IMR-90 (cell line): ENCODE data around the gene IL1RAPL1. TPM values are rescaled to one million over a fixed set of nuclear protein-coding genes. Genes with fewer than 3 reads are reported as not detected.

ENCODE experiments used
- ATAC-seq: fragments of 200-7000 bp; cut with Tn5 transposase; 2 replicates; pipeline ENCODE4 v1.9.1; 2020; ENCODE audit warnings: low read depth, mild to moderate bottlenecking, moderate library complexity
- BruUV-seq: library from RNA; stranded (reverse); fragments of 400-500 nt; replicated peaks from 2 replicates; lab custom pipeline; 2021; lab: Mats Ljungman, UMichigan
- CTCF ChIA-PET: fragments of 300-600 bp; formaldehyde crosslinking; extraction: SDS; loops from one replicate; lab custom pipeline; 2021; ENCODE audit warnings: antibody characterized with exemption; lab: Yijun Ruan, JAX
- POLR2A ChIA-PET: fragments of 300-600 bp; sonication (Branson Sonifier 250); formaldehyde crosslinking; loops from one replicate; lab custom pipeline; 2022; ENCODE audit warnings: antibody characterized with exemption; ENCODE audit not compliant: unreplicated experiment; lab: Charles Lee
- DNase-seq: peaks from one replicate; pipeline ENCODE4 v3.0.0; 2013
- H2AFZ ChIP-seq: replicated peaks from 2 replicates; pipeline ENCODE3; 2013; ENCODE audit warnings: low read length, mild to moderate bottlenecking; ENCODE audit not compliant: poor library complexity
- H2AK5ac ChIP-seq: 2 replicates; pipeline ENCODE4 v1.6.1; 2013; ENCODE audit warnings: low read depth, low read length, inconsistent platforms
- H2AK9ac ChIP-seq: replicated peaks from 2 replicates; pipeline ENCODE3; 2013; ENCODE audit warnings: mild to moderate bottlenecking, low read depth, low read length, moderate library complexity; ENCODE audit not compliant: poor library complexity
- H2BK120ac ChIP-seq: 2 replicates; pipeline ENCODE4 v1.6.1; 2013; ENCODE audit warnings: low read depth, low read length, inconsistent platforms
- H2BK15ac ChIP-seq: 3 replicates; pipeline ENCODE4 v1.6.1; 2013; ENCODE audit warnings: low read depth, low read length, inconsistent platforms
- H2BK20ac ChIP-seq: 2 replicates; pipeline ENCODE4 v1.6.1; 2013; ENCODE audit warnings: low read depth, mild to moderate bottlenecking, inconsistent platforms, low read length, moderate library complexity
- H2BK5ac ChIP-seq: 2 replicates; pipeline ENCODE4 v1.6.1; 2013; ENCODE audit warnings: mild to moderate bottlenecking, low read depth, low read length, inconsistent platforms; ENCODE audit not compliant: poor library complexity, severe bottlenecking
- H3K14ac ChIP-seq: replicated peaks from 2 replicates; pipeline ENCODE4 v1.6.1; 2013; ENCODE audit warnings: low read depth, low read length, inconsistent platforms
- H3K18ac ChIP-seq: 2 replicates; pipeline ENCODE4 v1.6.1; 2013; ENCODE audit warnings: low read depth, low read length, control low read depth
- H3K23ac ChIP-seq: 2 replicates; pipeline ENCODE4 v1.6.1; 2013; ENCODE audit warnings: low read depth, low read length, inconsistent platforms
- H3K27ac ChIP-seq: 2 replicates; pipeline ENCODE4 v1.5.1; 2013; ENCODE audit warnings: mild to moderate bottlenecking, control low read depth, low read length; ENCODE audit not compliant: insufficient read depth
- H3K27me3 ChIP-seq: 2 replicates; pipeline ENCODE4 v1.6.1; 2013; ENCODE audit warnings: low read length; ENCODE audit not compliant: control insufficient read depth, insufficient read depth
- H3K36me3 ChIP-seq: 2 replicates; pipeline ENCODE4 v1.6.1; 2013; ENCODE audit warnings: low read length, mixed read lengths; ENCODE audit not compliant: control insufficient read depth, insufficient read depth
- H3K4ac ChIP-seq: 2 replicates; pipeline ENCODE4 v1.6.1; 2013; ENCODE audit warnings: low read depth, low read length, inconsistent platforms
- H3K4me1 ChIP-seq: 2 replicates; pipeline ENCODE4 v1.6.1; 2013; ENCODE audit warnings: low read length, mixed read lengths; ENCODE audit not compliant: control insufficient read depth, insufficient read depth
- H3K4me2 ChIP-seq: 2 replicates; pipeline ENCODE4 v1.6.1; 2013; ENCODE audit warnings: low read depth, mild to moderate bottlenecking, control low read depth, low read length, moderate library complexity
- H3K4me3 ChIP-seq: 2 replicates; pipeline ENCODE4 v1.5.1; 2013; ENCODE audit warnings: low read depth, mild to moderate bottlenecking, control low read depth, low read length, moderate library complexity; ENCODE audit not compliant: insufficient read depth
- H3K56ac ChIP-seq: 2 replicates; pipeline ENCODE4 v1.6.1; 2013; ENCODE audit warnings: low read length, inconsistent platforms; ENCODE audit not compliant: insufficient read depth; ENCODE audit errors: extremely low read depth
- H3K79me1 ChIP-seq, 2 experiments: 2 replicates each; pipeline ENCODE4 v1.6.1; 2013; ENCODE audit warnings: low read length in 2 of 2, inconsistent platforms in 1 of 2, low read depth in 1 of 2
- H3K9ac ChIP-seq: 2 replicates; pipeline ENCODE4 v1.6.1; 2013; ENCODE audit warnings: low read depth, low read length, control low read depth
- H3K9me1 ChIP-seq: 2 replicates; pipeline ENCODE4 v1.6.1; 2013; ENCODE audit warnings: low read length, inconsistent platforms; ENCODE audit not compliant: insufficient read depth
- H3K9me3 ChIP-seq: 2 replicates; pipeline ENCODE4 v1.6.1; 2013; ENCODE audit warnings: low read length; ENCODE audit not compliant: control insufficient read depth, insufficient read depth
- H4K20me1 ChIP-seq: 2 replicates; pipeline ENCODE4 v1.6.1; 2013; ENCODE audit warnings: low read length, inconsistent platforms; ENCODE audit not compliant: insufficient read depth
- H4K5ac ChIP-seq: 2 replicates; pipeline ENCODE4 v1.6.1; 2013; ENCODE audit warnings: mild to moderate bottlenecking, low read depth, low read length, control low read depth
- H4K8ac ChIP-seq, 2 experiments: 2 replicates each; pipeline ENCODE4 v1.6.1; 2013; ENCODE audit warnings: low read depth in 2 of 2, low read length in 2 of 2, control low read depth in 1 of 2, inconsistent platforms in 1 of 2
- H4K91ac ChIP-seq: 2 replicates; pipeline ENCODE4 v1.6.1; 2013; ENCODE audit warnings: low read depth, low read length, inconsistent platforms; ENCODE audit not compliant: insufficient read depth
- BHLHE40 ChIP-seq: fragments of 150-350 bp; IDR thresholded peaks from 2 replicates; pipeline ENCODE4 v1.6.1; 2016; ENCODE audit warnings: mild to moderate bottlenecking, low read depth, low read length
- CEBPB ChIP-seq: IDR thresholded peaks from 2 replicates; pipeline ENCODE4 v1.6.1; 2012; ENCODE audit warnings: low read depth, low read length, improper control_type of control experiment
- CHD1 ChIP-seq: IDR thresholded peaks from 2 replicates; pipeline ENCODE4 v1.6.1; 2012; ENCODE audit warnings: low read depth, low read length, improper control_type of control experiment
- CTCF ChIP-seq: conservative IDR thresholded peaks from 2 replicates; pipeline ENCODE4 v1.5.1; 2012; ENCODE audit warnings: mild to moderate bottlenecking, low read depth, low read length, improper control_type of control experiment
- ELK1 ChIP-seq: fragments of 150-350 bp; IDR thresholded peaks from 2 replicates; pipeline ENCODE4 v1.6.1; 2016; ENCODE audit warnings: low read depth, mild to moderate bottlenecking, low read length, moderate library complexity, borderline replicate concordance
- FOS ChIP-seq: fragments of 150-350 bp; IDR thresholded peaks from 2 replicates; pipeline ENCODE4 v1.6.1; 2016; ENCODE audit warnings: low read depth, low read length
- MAFK ChIP-seq: IDR thresholded peaks from 2 replicates; pipeline ENCODE4 v1.6.1; 2012; ENCODE audit warnings: low read depth, low read length, improper control_type of control experiment
- MAZ ChIP-seq: IDR thresholded peaks from 2 replicates; pipeline ENCODE4 v1.6.1; 2012; ENCODE audit warnings: low read depth, mild to moderate bottlenecking, low read length, improper control_type of control experiment, moderate library complexity, borderline replicate concordance
- MXI1 ChIP-seq: IDR thresholded peaks from 2 replicates; pipeline ENCODE4 v1.6.1; 2012; ENCODE audit warnings: low read depth, mild to moderate bottlenecking, low read length, moderate library complexity, borderline replicate concordance
- NFE2L2 ChIP-seq: fragments of 150-350 bp; IDR thresholded peaks from 2 replicates; pipeline ENCODE4 v1.6.1; 2016; ENCODE audit warnings: low read depth, mild to moderate bottlenecking, low read length
- POLR2A ChIP-seq: IDR thresholded peaks from 2 replicates; pipeline ENCODE4 v1.6.1; 2012; ENCODE audit warnings: mild to moderate bottlenecking, low read depth, low read length
- RAD21 ChIP-seq: IDR thresholded peaks from 2 replicates; pipeline ENCODE4 v1.6.1; 2012; ENCODE audit warnings: low read length, improper control_type of control experiment
- RCOR1 ChIP-seq: IDR thresholded peaks from 2 replicates; pipeline ENCODE4 v1.6.1; 2012; ENCODE audit warnings: mild to moderate bottlenecking, low read length, improper control_type of control experiment; ENCODE audit not compliant: insufficient replicate concordance
- RFX5 ChIP-seq: IDR thresholded peaks from 2 replicates; pipeline ENCODE4 v1.8.0; 2012; ENCODE audit warnings: low read depth, mild to moderate bottlenecking, low read length, moderate library complexity
- SMC3 ChIP-seq: fragments of 150-350 bp; IDR thresholded peaks from 2 replicates; pipeline ENCODE4 v1.6.1; 2016; ENCODE audit warnings: low read depth, mild to moderate bottlenecking, antibody characterized with exemption, low read length, moderate library complexity
- USF2 ChIP-seq: fragments of 150-350 bp; IDR thresholded peaks from 2 replicates; pipeline ENCODE4 v1.6.1; 2017; ENCODE audit warnings: mild to moderate bottlenecking, antibody characterized with exemption, low read length, low read depth
- WGBS, 2 experiments: methylation state at CpG; one replicate each; pipeline versions ENCODE4 v1.1.5 to v1.1.7; 2013; ENCODE audit warnings: missing lambda C conversion rate in 2 of 2; ENCODE audit not compliant: insufficient read length in 1 of 2; ENCODE audit errors: extremely low coverage in 2 of 2; 5-methylcytosine and 5-hydroxymethylcytosine counted together
- dilution Hi-C: fragments of 300-500 bp; cut with HindIII; formaldehyde crosslinking; loops from one replicate; pipeline ENCODE4 v1.14.3; 2018; ENCODE audit warnings: low sequenced_read_pairs; ENCODE audit not compliant: unreplicated experiment
- in situ Hi-C: fragments of 300-500 bp; cut with MboI; formaldehyde crosslinking; loops from 3 replicates; pipeline ENCODE4 v1.14.3; 2019; ENCODE audit warnings: low sequenced_read_pairs, inconsistent platforms, mixed read lengths
- intact Hi-C: fragments of 100-400 bp; cut with micrococcal nuclease; formaldehyde crosslinking; loops from 2 replicates; pipeline ENCODE4 v1.10.0; 2022
- polyA plus RNA-seq, 3 experiments: library from polyadenylated mRNA; depleted of rRNA; stranded (reverse); fragments of >200 nt; gene quantifications; 2 replicates each; pipeline ENCODE4 v1.2.3, GENCODE V29; 2012; ENCODE audit warnings: low replicate concordance in 1 of 3
- total RNA-seq: library from RNA; depleted of rRNA; stranded (reverse); fragments of >200 nt; gene quantifications from 2 replicates; pipeline ENCODE4 v1.2.3, GENCODE V29; 2012

The IL1RAPL1 gene
- total and polyA plus RNA-seq, 2 of the 4 experiments (the other 2 are of a cell fraction): 1.5 to 9.0 TPM

- Histone ChIP-seq H4K91ac (no peak overlapping the region), H3K27ac (no peak overlapping the region), H3K4ac (no peak overlapping the region), H2BK120ac (no peak overlapping the region), H3K18ac (no peak overlapping the region), H3K56ac (no peak overlapping the region), H4K5ac (no peak overlapping the region), H3K4me3 (no peak overlapping the region), H3K23ac (no peak overlapping the region), H4K20me1 (no peaks in the 10 kb centered on the region), H3K9ac (no peak overlapping the region), H3K9me3 (no peaks in the 10 kb centered on the region; the same call in 1 of the 2 replicates), H3K79me1 (no peaks in the 10 kb centered on the region), H3K36me3 (no peaks in the 10 kb centered on the region), H2BK20ac (no peak overlapping the region), H2AFZ (no peak overlapping the region), H4K8ac (no peak overlapping the region), H3K14ac (no peak overlapping the region), H2AK5ac (no peak overlapping the region), H3K9me1 (no peaks in the 10 kb centered on the region), H2AK9ac (no peak overlapping the region), H3K4me1 (no peaks in the 10 kb centered on the region), H2BK5ac (no peak overlapping the region), H2BK15ac (no peak overlapping the region), H3K27me3 (no peaks in the 10 kb centered on the region), H3K4me2 (no peak overlapping the region)
- ChIA-PET CTCF (interaction anchor here (0.7 kb wide), 1 partner anchor 914 kb away, joined by 4 read pairs; no protein-coding TSS in a partner anchor), POLR2A (no interaction called here)
- no TSS peak for BruUV-seq
- WGBS, 2 experiments: no CpG with 5 or more reads among the region's 2 CpGs
- DNase-seq (no peak), ATAC-seq (no peak)
- in situ Hi-C loops: no loop called here
- dilution Hi-C loops: no loop called here
- intact Hi-C loops: no loop called here
- TF ChIP-seq ELK1: no peak
- TF ChIP-seq CTCF: no peak
- no peak for TF ChIP-seq USF2
- TF ChIP-seq NFE2L2: no peak
- no peak for TF ChIP-seq CHD1
- no peak for TF ChIP-seq RCOR1
- TF ChIP-seq RAD21: no peak
- TF ChIP-seq MXI1: no peak
- no peak for TF ChIP-seq SMC3
- no peak for TF ChIP-seq FOS
- no peak for TF ChIP-seq MAFK
- TF ChIP-seq RFX5: no peak
- TF ChIP-seq BHLHE40: no peak
- TF ChIP-seq POLR2A: no peak
- no peak for TF ChIP-seq CEBPB
- no peak for TF ChIP-seq MAZ
These were observed 1119.8 kb downstream of the IL1RAPL1 start for GRCh38 chrX:29707088-29707487.
